Measurements from ENCODE around the gene EIF3D. TPM values are rescaled to one million over a fixed set of nuclear protein-coding genes. Genes with fewer than 3 reads are reported as not detected.

The EIF3D gene
- total and polyA plus RNA-seq, 2 experiments from 2014 or later, result 148 to 381 TPM

GRCh38 chr22:36574728-36575127 is 45.8 kb upstream of the EIF3D start:
- Histone ChIP-seq H2AFZ (no peak overlapping the region), H3F3A (replicated peaks; ENCODE audit: low read depth) (no peaks in the 10 kb centered on the region), H3K4me3 (no peak overlapping the region), H3K27ac (ENCODE audit: low read depth) (no peak overlapping the region), H3K36me3 (ENCODE audit: insufficient read depth) (no peaks in the 10 kb centered on the region), H4K20me1 (replicated peaks; ENCODE audit: insufficient read depth) (no peaks in the 10 kb centered on the region), H3K4me2 (no peak overlapping the region), H3K79me2 (replicated peaks; ENCODE audit: insufficient read depth) (no peaks in the 10 kb centered on the region), H3K4me1 (ENCODE audit: insufficient read depth) (no peaks in the 10 kb centered on the region), H3K9me2 (ENCODE audit: insufficient read depth) (0 out of 2 replicates have a peak, but pooled peaks cover 2% of the 10 kb centered on the region), H3K27me3 (ENCODE audit: insufficient read depth) (no peaks in the 10 kb centered on the region)
- no peak for ATAC-seq
- Mint-ChIP-seq H3K4me3 (no peak overlapping the region), H3K9me3 (no peaks in the 10 kb centered on the region; the same call in 2 of the 3 replicates), H3K36me3 (ENCODE audit: low read depth) (no peaks in the 10 kb centered on the region), H3K4me1 (peaks cover 5% of the 10 kb centered on the region; the same call in 2 of the 3 replicates), H3K27ac (no peak overlapping the region), H3K27me3 (ENCODE audit: insufficient read depth, low read depth, poor library complexity) (peaks cover 8% of the 10 kb centered on the region)
- no peak for DNase-seq (ENCODE audit: low spot score)
- no peak for TF ChIP-seq ZNF331 (CRISPR knock-in tag; IDR thresholded peaks at IDR 0.05; ENCODE audit: low read depth)
- TF ChIP-seq CTCF (conservative IDR thresholded peaks at IDR 0.05; ENCODE audit: low read depth in 2 of 2), result no peak
- TF ChIP-seq EZH2phosphoT487 (IDR thresholded peaks at IDR 0.05; ENCODE audit: unreplicated experiment), result no peak
- TF ChIP-seq REST (IDR thresholded peaks at IDR 0.05; ENCODE audit: unreplicated experiment), result no peak
- no peak for TF ChIP-seq STAT1 (IDR thresholded peaks at IDR 0.05; ENCODE audit: unreplicated experiment)
- TF ChIP-seq EZH2 (IDR thresholded peaks at IDR 0.05; ENCODE audit: low read depth, unreplicated experiment), result no peak
- TF ChIP-seq NANOG (IDR thresholded peaks at IDR 0.05; ENCODE audit: borderline replicate concordance), result no peak
- no peak for TF ChIP-seq JUNB (IDR thresholded peaks at IDR 0.05; ENCODE audit: unreplicated experiment)
- no peak for TF ChIP-seq ETS1 (IDR thresholded peaks at IDR 0.05)
- TF ChIP-seq ZNF462 (CRISPR knock-in tag; IDR thresholded peaks at IDR 0.05), result no peak
- no peak for TF ChIP-seq POLR2AphosphoS5 (IDR thresholded peaks at IDR 0.05; ENCODE audit: low read depth)
- TF ChIP-seq ZNF114 (CRISPR knock-in tag; IDR thresholded peaks at IDR 0.05), result no peak
- TF ChIP-seq CREB1 (CRISPR knock-in tag; IDR thresholded peaks at IDR 0.05; ENCODE audit: low read depth), result no peak

All from GM23338 (cell line).